Measurements from ENCODE around the gene ARHGAP42. TPM values are rescaled to one million over a fixed set of nuclear protein-coding genes. Genes with fewer than 3 reads are reported as not detected.

The ARHGAP42 gene
- total RNA-seq, 1 experiment from 2014 or later: 7.1 TPM

DNA sequence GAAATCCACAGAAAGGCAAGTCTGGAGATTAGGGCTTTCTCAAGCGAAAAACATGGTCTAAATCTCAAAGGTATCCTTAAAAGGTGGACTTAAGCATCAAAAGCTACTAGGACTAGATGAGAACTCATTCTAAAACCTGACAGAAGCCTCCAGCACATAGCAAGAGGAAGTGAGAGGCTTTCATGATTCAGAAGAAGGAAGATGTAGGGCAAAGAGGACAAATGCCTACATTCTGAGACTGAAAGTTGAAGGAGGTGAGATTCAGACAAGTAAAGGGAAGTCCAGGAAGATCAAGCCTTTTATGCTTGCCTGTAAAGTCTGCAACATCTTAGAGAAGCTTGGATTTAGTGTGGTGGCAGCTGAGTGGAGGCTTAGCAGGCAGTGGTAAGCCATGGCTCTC lies 343.6 kb downstream of the ARHGAP42 start:
- in situ Hi-C loops (cut with HindIII; ENCODE audit: low pct_unique_long_range_greater_than_20kb, low sequenced_read_pairs) (no loop called here), intact Hi-C loops (cut with micrococcal nuclease; ENCODE audit: unreplicated experiment) (no loop called here)
- no peak for ATAC-seq
- BruUV-seq (replicated peaks): no TSS peak
- H3K27ac ChIP-seq (ENCODE audit: low read length): no peak overlapping the region
- H3K27me3 ChIP-seq (ENCODE audit: control insufficient read depth, insufficient read depth, low read length): no peaks in the 10 kb centered on the region
- no peaks in the 10 kb centered on the region for H3K36me3 ChIP-seq (ENCODE audit: control insufficient read depth, insufficient read depth, low read length)
- POLR2A ChIA-PET: no interaction called here
- H3K4me1 ChIP-seq (ENCODE audit: control insufficient read depth, insufficient read depth, low read length): no peaks in the 10 kb centered on the region
- CTCF ChIA-PET: no interaction called here
- no peaks in the 10 kb centered on the region for H3K9me3 ChIP-seq (ENCODE audit: control insufficient read depth, insufficient read depth, low read depth, low read length)
- no peak for DNase-seq (ENCODE audit: low read depth, low spot score)
- H3K4me3 ChIP-seq (ENCODE audit: low read depth in 2 of 2, low read length in 2 of 2): no peak overlapping the region
- no peak for TF ChIP-seq POLR2AphosphoS5 (IDR thresholded peaks at IDR 0.05; ENCODE audit: low read depth, low read length)
- no peak for TF ChIP-seq SIN3A (IDR thresholded peaks at IDR 0.05; ENCODE audit: borderline replicate concordance, insufficient read depth, low read depth, low read length)
- TF ChIP-seq TCF7L2 (IDR thresholded peaks at IDR 0.05; ENCODE audit: low read depth, low read length): no peak
- TF ChIP-seq, protein P1, sequence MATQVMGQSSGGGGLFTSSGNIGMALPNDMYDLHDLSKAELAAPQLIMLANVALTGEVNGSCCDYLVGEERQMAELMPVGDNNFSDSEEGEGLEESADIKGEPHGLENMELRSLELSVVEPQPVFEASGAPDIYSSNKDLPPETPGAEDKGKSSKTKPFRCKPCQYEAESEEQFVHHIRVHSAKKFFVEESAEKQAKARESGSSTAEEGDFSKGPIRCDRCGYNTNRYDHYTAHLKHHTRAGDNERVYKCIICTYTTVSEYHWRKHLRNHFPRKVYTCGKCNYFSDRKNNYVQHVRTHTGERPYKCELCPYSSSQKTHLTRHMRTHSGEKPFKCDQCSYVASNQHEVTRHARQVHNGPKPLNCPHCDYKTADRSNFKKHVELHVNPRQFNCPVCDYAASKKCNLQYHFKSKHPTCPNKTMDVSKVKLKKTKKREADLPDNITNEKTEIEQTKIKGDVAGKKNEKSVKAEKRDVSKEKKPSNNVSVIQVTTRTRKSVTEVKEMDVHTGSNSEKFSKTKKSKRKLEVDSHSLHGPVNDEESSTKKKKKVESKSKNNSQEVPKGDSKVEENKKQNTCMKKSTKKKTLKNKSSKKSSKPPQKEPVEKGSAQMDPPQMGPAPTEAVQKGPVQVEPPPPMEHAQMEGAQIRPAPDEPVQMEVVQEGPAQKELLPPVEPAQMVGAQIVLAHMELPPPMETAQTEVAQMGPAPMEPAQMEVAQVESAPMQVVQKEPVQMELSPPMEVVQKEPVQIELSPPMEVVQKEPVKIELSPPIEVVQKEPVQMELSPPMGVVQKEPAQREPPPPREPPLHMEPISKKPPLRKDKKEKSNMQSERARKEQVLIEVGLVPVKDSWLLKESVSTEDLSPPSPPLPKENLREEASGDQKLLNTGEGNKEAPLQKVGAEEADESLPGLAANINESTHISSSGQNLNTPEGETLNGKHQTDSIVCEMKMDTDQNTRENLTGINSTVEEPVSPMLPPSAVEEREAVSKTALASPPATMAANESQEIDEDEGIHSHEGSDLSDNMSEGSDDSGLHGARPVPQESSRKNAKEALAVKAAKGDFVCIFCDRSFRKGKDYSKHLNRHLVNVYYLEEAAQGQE (IDR thresholded peaks at IDR 0.05; ENCODE audit: insufficient read depth in 1 of 2, low read depth in 2 of 2, low read length in 1 of 2): no peak
- TF ChIP-seq, protein P2, sequence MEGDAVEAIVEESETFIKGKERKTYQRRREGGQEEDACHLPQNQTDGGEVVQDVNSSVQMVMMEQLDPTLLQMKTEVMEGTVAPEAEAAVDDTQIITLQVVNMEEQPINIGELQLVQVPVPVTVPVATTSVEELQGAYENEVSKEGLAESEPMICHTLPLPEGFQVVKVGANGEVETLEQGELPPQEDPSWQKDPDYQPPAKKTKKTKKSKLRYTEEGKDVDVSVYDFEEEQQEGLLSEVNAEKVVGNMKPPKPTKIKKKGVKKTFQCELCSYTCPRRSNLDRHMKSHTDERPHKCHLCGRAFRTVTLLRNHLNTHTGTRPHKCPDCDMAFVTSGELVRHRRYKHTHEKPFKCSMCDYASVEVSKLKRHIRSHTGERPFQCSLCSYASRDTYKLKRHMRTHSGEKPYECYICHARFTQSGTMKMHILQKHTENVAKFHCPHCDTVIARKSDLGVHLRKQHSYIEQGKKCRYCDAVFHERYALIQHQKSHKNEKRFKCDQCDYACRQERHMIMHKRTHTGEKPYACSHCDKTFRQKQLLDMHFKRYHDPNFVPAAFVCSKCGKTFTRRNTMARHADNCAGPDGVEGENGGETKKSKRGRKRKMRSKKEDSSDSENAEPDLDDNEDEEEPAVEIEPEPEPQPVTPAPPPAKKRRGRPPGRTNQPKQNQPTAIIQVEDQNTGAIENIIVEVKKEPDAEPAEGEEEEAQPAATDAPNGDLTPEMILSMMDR (IDR thresholded peaks at IDR 0.05): no peak

GRCh38 chr11:101031713-101032112 lies 344.6 kb downstream of the ARHGAP42 start:
- H3K27me3 ChIP-seq (ENCODE audit: control insufficient read depth, insufficient read depth, low read length): no peaks in the 10 kb centered on the region
- no peak overlapping the region for H3K27ac ChIP-seq (ENCODE audit: low read length)
- in situ Hi-C loops (cut with HindIII; ENCODE audit: low pct_unique_long_range_greater_than_20kb, low sequenced_read_pairs) (no loop called here), intact Hi-C loops (cut with micrococcal nuclease; ENCODE audit: unreplicated experiment) (no loop called here)
- TF ChIP-seq TCF7L2 (IDR thresholded peaks at IDR 0.05; ENCODE audit: low read depth, low read length): no peak
- TF ChIP-seq SIN3A (IDR thresholded peaks at IDR 0.05; ENCODE audit: borderline replicate concordance, insufficient read depth, low read depth, low read length): no peak
- TF ChIP-seq, protein P1 (IDR thresholded peaks at IDR 0.05; ENCODE audit: insufficient read depth in 1 of 2, low read depth in 2 of 2, low read length in 1 of 2): no peak
- TF ChIP-seq, protein P2 (IDR thresholded peaks at IDR 0.05): no peak
- TF ChIP-seq POLR2AphosphoS5 (IDR thresholded peaks at IDR 0.05; ENCODE audit: low read depth, low read length): no peak
- H3K4me3 ChIP-seq (ENCODE audit: low read depth in 2 of 2, low read length in 2 of 2): no peak overlapping the region
- H3K36me3 ChIP-seq (ENCODE audit: control insufficient read depth, insufficient read depth, low read length): no peaks in the 10 kb centered on the region
- ATAC-seq: no peak
- no TSS peak for BruUV-seq (replicated peaks)
- CTCF ChIA-PET: no interaction called here
- no peaks in the 10 kb centered on the region for H3K9me3 ChIP-seq (ENCODE audit: control insufficient read depth, insufficient read depth, low read depth, low read length)
- H3K4me1 ChIP-seq (ENCODE audit: control insufficient read depth, insufficient read depth, low read length): no peaks in the 10 kb centered on the region
- POLR2A ChIA-PET: no interaction called here
- no peak for DNase-seq (ENCODE audit: low read depth, low spot score)

Measured in Panc1 (cell line).